ENCODE results near the gene FBN1.

The FBN1 gene

GRCh38 chr15:48653913-48654670 lies 8.6 kb upstream of the FBN1 start:
- H3K4me3 ChIP-seq (ENCODE audit: low read length): no peak overlapping the region
- no peak for DNase-seq (ENCODE audit: low read depth, low spot score)

GRCh38 chr15:48653216-48653615 lies 7.7 kb upstream of the FBN1 start:
- H3K4me3 ChIP-seq (ENCODE audit: low read length): no peak overlapping the region
- no peak for DNase-seq (ENCODE audit: low read depth, low spot score)

- H3K4me3 ChIP-seq (ENCODE audit: low read length): no peak overlapping the region
- no peak for DNase-seq (ENCODE audit: low read depth, low spot score)
These were observed 7.1 kb upstream of the FBN1 start for GRCh38 chr15:48652510-48653076.

GRCh38 chr15:48650931-48651330 lies 5.4 kb upstream of the FBN1 start:
- H3K4me3 ChIP-seq (ENCODE audit: low read length): no peak overlapping the region
- no peak for DNase-seq (ENCODE audit: low read depth, low spot score)

- no peak for DNase-seq (ENCODE audit: low read depth, low spot score)
- H3K4me3 ChIP-seq (ENCODE audit: low read length): no peak overlapping the region
These were observed 2.5 kb upstream of the FBN1 start for GRCh38 chr15:48647962-48648361.

GRCh38 chr15:48646331-48646730 lies 822 bp upstream of the FBN1 start:
- H3K4me3 ChIP-seq (ENCODE audit: low read length): no peak overlapping the region; the same call in 1 of the 2 replicates
- no peak for DNase-seq (ENCODE audit: low read depth, low spot score)

GRCh38 chr15:48644827-48645557 lies 517 bp downstream of the FBN1 start:
- peak overlapping the region; percentile 58 for H3K4me3 ChIP-seq (ENCODE audit: low read length)
- DNase-seq (ENCODE audit: low read depth, low spot score): no peak

GRCh38 chr15:48644467-48644826 lies 1.1 kb downstream of the FBN1 start:
- no peak for DNase-seq (ENCODE audit: low read depth, low spot score)
- H3K4me3 ChIP-seq (ENCODE audit: low read length): peak overlapping the region; percentile 58

- peak overlapping the region; percentile 58; the same call in 1 of the 2 replicates for H3K4me3 ChIP-seq (ENCODE audit: low read length)
- no peak for DNase-seq (ENCODE audit: low read depth, low spot score)
These were observed 1.6 kb downstream of the FBN1 start for GRCh38 chr15:48643776-48644466.

- H3K4me3 ChIP-seq (ENCODE audit: low read length): no peak overlapping the region
- DNase-seq (ENCODE audit: low read depth, low spot score): no peak
These were observed 2.3 kb downstream of the FBN1 start for GRCh38 chr15:48643206-48643605.

- no peak for DNase-seq (ENCODE audit: low read depth, low spot score)
- no peak overlapping the region for H3K4me3 ChIP-seq (ENCODE audit: low read length)
These were observed 2.7 kb downstream of the FBN1 start for GRCh38 chr15:48642795-48643194.

- H3K4me3 ChIP-seq (ENCODE audit: low read length): no peak overlapping the region
- DNase-seq (ENCODE audit: low read depth, low spot score): peak; percentile 26
These were observed 4.1 kb downstream of the FBN1 start for GRCh38 chr15:48641416-48641815.

GRCh38 chr15:48638963-48639362 lies 6.5 kb downstream of the FBN1 start:
- DNase-seq (ENCODE audit: low read depth, low spot score): no peak
- no peak overlapping the region for H3K4me3 ChIP-seq (ENCODE audit: low read length)

GRCh38 chr15:48637639-48638038 lies 7.9 kb downstream of the FBN1 start:
- DNase-seq (ENCODE audit: low read depth, low spot score): no peak
- H3K4me3 ChIP-seq (ENCODE audit: low read length): no peak overlapping the region

GRCh38 chr15:48636511-48636910 lies 9.0 kb downstream of the FBN1 start:
- no peak for DNase-seq (ENCODE audit: low read depth, low spot score)
- H3K4me3 ChIP-seq (ENCODE audit: low read length): no peak overlapping the region

- no peak overlapping the region for H3K4me3 ChIP-seq (ENCODE audit: low read length)
- no peak for DNase-seq (ENCODE audit: low read depth, low spot score)
These were observed 10.6 kb downstream of the FBN1 start for GRCh38 chr15:48634893-48635292.

- no peak for DNase-seq (ENCODE audit: low read depth, low spot score)
- no peak overlapping the region for H3K4me3 ChIP-seq (ENCODE audit: low read length)
These were observed 11.4 kb downstream of the FBN1 start for GRCh38 chr15:48634096-48634495.

- no peak overlapping the region for H3K4me3 ChIP-seq (ENCODE audit: low read length)
- no peak for DNase-seq (ENCODE audit: low read depth, low spot score)
These were observed 12.9 kb downstream of the FBN1 start for GRCh38 chr15:48632651-48633050.

GRCh38 chr15:48631176-48631770 lies 14.2 kb downstream of the FBN1 start:
- no peak for DNase-seq (ENCODE audit: low read depth, low spot score)
- no peak overlapping the region for H3K4me3 ChIP-seq (ENCODE audit: low read length)
